ENCODE data around the gene SLC25A3.
A peak's percentile ranks its signal among the peaks of the same experiment; 100 is the strongest.
"Not testable (repeated sequence)": the region's sequence is repeated elsewhere in the genome, so short reads cannot be mapped to it uniquely, and the experiment has no call there.

The SLC25A3 gene

DNA sequence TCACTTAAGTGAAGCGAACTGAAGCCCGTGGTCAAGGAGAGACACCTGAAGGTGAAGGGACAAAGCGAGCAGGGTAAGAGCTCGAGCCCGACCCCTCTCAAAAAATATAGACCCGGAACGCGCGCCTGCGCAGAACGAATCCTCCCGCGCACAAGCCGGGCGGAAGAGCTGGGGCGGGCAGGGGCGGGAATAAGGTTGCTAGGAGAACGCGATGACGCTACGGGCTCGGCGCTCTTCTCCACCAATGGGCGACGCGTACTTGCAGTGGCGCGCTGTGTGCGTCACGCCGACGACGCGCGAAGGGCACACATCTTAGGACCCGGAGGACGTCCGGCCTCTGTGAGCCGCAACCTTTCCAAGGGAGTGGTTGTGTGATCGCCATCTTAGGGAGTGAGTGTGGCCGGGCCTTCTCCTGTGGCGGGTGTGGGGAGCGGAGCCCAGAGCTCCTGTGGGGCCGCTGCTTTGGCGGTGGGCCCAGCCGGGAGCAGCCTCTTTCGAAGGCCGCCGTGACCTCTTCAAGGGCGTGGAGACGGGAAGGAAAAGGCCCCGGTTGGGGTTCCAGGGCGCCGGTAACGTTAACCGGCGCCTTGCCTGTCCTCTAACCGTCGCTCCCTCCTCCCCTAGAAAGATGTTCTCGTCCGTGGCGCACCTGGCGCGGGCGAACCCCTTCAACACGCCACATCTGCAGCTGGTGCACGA lies at the start of gene SLC25A3:
Gene SLC25A3 (plus strand): TSS at position 336 of the 699 bp plus-strand sequence. CDS start 293 bp downstream, at position 629.
- DNase-seq (ENCODE audit: low read depth in 3 of 3), result peak; percentile 84 to 91 (median 87)

DNA sequence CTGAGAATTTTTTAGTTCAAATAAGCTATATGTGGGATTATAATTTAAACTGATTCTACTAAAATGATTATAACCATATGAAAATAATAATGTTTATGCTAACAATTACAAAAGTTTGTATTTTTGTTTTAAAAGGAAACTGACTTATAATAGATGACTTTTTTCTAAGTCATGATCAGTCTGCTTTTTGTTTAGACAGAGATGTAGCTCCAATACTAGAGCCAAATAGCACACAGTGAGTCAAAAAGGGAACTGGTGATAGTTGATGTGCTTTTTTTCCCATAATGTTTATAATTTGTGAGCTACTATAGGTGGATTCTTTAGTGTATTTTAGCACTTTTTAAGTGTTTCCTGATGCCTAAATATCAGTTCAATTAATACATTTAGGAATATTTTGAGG lies 49.8 kb upstream of the SLC25A3 start:
- DNase-seq (ENCODE audit: low read depth in 3 of 3), result no peak

DNA sequence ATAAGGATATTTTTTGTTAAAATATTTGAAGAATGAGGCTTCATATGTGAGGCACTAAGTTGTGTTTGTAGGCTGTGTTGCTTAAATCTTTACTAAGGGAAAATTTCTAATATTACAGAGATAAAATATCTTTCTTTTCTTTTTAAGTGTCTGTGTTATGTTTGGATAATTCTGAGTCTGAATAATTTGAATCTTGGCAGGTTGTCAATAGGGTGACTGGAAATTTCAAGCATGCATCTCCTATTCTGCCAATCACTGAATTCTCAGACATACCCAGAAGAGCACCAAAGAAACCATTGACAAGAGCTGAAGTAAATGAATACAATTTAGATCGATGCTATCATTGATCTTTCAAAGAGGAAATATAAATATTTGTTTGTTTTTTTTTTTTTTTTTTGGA lies 48.7 kb upstream of the SLC25A3 start:
- DNase-seq (ENCODE audit: low read depth in 3 of 3), result no peak

DNA sequence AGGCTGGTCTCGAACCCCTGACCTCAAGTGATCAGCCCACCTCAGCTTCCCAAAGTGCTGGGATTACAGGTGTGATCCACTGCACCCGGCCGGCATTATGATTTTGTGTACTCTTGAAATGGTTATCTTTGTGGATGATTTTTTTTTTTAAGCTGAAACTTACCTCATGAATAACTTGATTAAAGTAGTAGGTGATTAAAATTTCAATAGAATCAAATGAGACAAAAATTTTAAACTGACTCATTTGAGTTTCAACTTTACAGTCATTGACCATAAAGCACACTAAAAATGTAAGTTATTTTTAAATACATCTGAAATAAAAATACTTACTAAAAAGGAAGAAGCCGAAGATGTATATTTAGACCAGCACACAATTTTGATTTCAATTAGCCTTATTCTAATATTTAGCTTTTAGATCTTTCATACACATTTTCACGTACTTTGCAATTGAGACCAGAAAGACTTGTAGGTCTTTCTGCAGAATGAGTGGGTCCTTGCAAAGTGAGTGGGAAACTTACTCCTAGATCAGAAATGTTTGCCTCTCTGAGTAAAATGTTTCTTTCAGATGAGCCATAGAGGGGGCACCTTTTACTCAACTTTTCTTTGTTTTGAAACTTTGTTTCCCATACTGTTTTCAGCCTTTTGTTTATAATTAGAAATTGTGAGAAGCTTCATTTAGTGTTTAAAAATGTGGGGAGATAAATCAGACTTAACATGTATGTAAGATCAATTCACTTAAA lies 43.9 kb upstream of the SLC25A3 start:
- DNase-seq (ENCODE audit: low read depth in 3 of 3), result no peak

DNA sequence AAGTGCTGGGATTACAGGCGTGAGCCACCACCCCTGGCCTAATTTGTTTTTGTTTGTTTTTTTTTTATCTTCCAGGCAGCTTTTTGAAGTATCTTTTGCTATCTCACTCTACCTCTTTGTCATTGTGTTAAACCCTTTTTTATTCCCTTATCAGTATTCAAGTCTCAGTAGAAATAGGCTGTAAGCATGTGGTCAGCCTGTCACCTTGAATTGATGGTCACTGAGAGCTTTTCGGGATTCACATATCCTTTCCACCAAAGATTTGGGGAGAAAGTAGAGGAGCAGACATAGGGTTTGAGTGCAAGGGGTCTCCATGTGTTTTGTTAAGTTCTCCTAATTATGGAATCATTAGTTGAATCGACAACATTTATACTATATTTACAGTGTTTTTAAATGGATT lies 41.7 kb upstream of the SLC25A3 start:
- no peak for DNase-seq (ENCODE audit: low read depth in 3 of 3)

DNA sequence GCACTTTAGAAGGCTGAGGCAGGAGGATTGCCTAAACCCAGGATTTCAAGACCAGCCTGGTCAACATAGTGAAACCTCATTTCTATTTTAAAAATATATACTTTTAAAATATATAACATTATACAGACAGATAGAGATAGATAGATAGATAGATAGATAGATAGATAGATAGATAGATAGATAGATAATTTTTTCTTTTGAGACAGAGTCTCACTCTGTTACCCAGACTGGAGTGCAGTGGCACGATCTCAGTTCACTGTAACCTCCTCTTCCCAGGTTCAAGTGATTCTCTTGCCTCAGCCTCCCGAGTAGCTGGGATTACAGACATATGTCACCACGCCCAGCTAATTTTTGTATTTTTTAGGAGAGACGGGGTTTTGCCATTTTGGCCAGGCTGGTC lies 35.4 kb upstream of the SLC25A3 start:
- DNase-seq (ENCODE audit: low read depth in 3 of 3), result not testable (repeated sequence)

DNA sequence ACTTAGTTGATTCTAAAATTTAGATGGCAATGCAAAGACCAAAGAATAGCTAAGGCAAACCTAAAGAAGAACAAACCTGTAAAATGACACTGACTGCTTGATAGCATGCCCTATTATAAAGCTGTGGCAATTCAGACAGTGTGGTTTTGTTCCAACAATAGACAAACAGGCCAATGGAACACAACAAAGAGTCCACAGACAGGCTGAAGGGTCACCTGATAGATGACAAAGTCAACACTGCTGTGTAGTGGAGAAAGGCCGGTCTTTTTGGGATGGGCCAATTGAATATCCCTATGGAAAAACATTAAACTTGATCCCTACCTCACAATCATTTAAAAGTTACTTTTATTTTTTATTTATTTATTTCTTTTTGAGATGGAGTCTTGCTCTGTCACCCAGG lies 33.8 kb upstream of the SLC25A3 start:
- DNase-seq (ENCODE audit: low read depth in 3 of 3), result no peak

- DNase-seq (ENCODE audit: low read depth in 3 of 3), result no peak
Observed at GRCh38 chr12:98561846-98562245, 31.6 kb upstream of the SLC25A3 start.

DNA sequence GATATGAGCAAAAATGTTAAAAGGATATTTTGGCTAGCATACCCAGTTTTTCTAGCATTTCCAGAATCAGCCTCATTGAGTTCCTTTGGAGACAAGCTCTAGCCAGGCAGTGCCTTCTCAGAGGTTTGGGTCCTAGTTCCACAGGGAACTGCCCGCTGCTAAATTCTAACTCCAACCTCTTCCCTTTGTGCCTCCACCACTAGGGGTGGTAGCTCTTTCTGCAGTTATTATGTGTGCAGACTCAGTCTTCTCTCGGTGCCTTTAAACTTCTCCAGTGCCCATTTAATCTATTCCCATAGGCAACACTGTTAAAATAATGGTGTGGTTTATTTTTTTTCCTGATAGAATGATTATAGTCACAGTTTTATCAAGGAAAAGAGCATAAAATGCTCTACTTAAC lies 21.5 kb upstream of the SLC25A3 start:
- no peak for DNase-seq (ENCODE audit: low read depth in 3 of 3)

GRCh38 chr12:98574110-98574509 lies 19.4 kb upstream of the SLC25A3 start:
- no peak for DNase-seq (ENCODE audit: low read depth in 3 of 3)

DNA sequence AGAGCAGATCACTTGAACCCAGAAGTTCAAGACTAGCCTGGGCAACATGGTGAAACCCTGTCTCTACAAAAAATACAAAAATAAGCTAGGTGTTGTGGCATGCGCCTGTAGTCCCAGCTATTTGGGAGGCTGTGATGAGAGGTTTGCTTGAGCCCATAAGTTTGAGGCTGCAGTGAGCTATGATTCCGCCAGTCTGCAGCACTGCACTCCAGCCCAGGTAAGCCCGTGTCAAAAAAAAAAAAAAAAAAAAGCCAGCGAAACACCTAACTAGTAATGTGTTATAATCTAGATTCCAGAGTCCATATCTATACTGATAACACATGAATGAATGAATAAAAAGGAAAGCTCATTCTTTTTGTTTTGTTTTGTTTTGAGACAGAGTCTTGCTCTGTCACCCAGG lies 18.5 kb upstream of the SLC25A3 start:
- DNase-seq (ENCODE audit: low read depth in 3 of 3), result no peak

- DNase-seq (ENCODE audit: low read depth in 3 of 3), result not testable (repeated sequence)
Observed at GRCh38 chr12:98576795-98577194, 16.7 kb upstream of the SLC25A3 start.

GRCh38 chr12:98578392-98578791 lies 15.1 kb upstream of the SLC25A3 start:
- no peak for DNase-seq (ENCODE audit: low read depth in 3 of 3)

- no peak for DNase-seq (ENCODE audit: low read depth in 3 of 3)
Observed at GRCh38 chr12:98578821-98579220, 14.7 kb upstream of the SLC25A3 start.

DNA sequence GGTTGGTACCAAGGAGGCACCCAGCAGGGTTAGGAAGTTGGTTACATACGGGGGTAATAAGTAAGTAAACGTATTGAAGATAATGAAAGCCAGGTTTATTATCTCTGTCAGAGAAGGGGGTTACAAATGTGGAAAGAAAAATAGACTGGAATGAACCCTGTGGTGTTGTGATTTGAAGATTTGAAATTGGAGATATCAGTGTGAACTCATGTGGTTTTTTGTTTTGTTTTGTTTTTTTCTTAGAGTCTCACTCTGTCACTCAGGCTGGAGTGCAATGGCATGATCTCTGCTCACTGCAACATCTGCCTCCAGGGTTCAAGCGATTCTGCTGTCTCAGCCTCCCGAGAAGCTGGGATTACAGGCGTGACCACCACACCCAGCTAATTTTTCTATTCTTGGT lies 14.1 kb upstream of the SLC25A3 start:
- DNase-seq (ENCODE audit: low read depth in 3 of 3), result no peak

DNA sequence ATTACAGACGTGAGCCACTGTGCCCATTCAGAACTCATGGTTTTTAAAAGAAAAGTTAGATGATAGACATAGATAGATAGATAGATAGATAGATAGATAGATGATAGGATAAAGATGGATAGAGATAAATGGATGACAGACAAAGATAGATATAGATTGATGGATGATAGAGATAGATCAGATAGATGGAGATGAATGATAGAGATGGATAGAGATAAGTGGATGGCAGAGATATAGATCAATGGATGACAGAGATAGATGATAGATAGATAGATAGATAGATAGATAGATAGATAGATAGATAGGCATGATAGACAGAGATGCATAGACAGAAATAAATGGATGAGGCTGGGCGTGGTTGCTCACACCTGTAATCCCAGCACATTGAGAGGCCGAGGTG lies 13.7 kb upstream of the SLC25A3 start:
- no peak for DNase-seq (ENCODE audit: low read depth in 3 of 3)

DNA sequence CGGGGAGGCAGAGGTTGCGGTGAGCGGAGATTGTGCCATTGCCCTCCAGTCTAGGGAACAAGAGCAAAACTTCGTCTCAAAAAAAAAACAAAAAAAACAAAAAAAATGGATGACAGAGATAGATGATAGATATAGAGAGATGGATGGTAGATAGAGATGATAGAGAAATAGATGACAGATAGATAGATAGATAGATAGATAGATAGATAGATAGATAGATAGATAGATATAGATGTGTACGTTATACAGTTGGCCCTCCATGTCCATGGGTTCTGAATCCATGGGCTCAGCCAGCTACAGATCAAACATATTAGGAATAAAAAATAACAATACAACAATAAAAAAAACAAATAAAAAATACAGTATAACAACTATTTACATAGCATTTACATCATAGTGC lies 12.8 kb upstream of the SLC25A3 start:
- DNase-seq (ENCODE audit: low read depth in 3 of 3), result no peak

- DNase-seq (ENCODE audit: low read depth in 3 of 3), result no peak
Observed at GRCh38 chr12:98581101-98581500, 12.4 kb upstream of the SLC25A3 start.

DNA sequence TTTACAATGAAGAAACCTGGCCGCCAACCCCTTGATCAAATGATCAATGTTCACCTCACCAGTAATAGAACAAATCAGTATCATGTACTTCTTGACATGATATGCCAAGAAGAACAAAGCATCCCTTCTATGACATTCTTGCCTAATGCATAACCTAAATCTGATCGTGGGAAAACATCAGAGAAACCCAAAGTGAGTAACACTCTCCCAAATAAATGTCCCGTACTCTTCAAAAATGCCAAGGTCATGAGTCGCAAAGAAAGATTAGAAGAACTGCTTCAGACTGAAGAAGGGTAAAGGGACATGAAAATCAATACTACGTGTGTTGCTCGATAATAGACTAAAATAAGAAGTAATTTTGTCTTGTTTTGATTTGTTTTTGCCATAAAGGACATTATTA lies 11.4 kb upstream of the SLC25A3 start:
- no peak for DNase-seq (ENCODE audit: low read depth in 3 of 3)

DNA sequence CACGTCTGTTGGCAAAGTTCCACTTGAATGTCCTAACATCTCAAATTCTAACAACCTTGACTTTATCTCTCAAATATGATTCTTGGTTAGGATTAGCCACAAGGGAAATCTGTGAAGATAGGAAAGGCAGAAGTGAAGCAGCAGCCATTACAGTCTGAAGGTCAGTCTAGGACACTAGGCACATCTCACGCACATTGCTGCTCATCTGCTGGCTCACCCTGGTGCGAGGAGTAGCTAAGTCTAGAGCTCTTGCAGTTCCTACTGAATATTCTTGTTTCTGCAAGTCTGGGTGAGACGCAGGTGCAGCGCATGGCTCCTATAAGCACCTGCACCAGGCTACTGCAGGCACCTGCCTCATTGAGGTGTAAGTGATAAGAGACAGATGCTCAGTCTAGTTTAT lies 6.4 kb upstream of the SLC25A3 start:
- no peak for DNase-seq (ENCODE audit: low read depth in 3 of 3)

DNA sequence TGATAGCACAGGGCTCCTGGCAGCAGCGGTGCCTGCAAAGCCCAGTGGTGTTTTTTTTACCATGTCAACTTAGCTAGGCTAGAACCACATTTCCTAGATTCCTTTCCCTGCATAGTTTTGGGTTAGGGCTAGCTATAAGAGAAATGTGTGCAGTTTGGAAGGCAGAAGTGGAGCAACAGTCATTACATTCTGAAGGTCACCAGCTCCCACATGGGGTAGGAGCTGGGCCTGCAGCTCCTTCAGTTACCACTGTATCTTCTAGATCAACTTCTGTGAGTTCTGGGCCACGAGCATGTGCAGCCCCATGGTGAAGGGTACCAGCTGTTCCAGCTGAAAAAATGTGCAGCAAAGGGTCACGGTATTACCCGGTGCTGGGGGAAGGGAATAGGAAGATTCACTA lies 2.3 kb upstream of the SLC25A3 start:
- DNase-seq (ENCODE audit: low read depth in 3 of 3), result no peak

DNA sequence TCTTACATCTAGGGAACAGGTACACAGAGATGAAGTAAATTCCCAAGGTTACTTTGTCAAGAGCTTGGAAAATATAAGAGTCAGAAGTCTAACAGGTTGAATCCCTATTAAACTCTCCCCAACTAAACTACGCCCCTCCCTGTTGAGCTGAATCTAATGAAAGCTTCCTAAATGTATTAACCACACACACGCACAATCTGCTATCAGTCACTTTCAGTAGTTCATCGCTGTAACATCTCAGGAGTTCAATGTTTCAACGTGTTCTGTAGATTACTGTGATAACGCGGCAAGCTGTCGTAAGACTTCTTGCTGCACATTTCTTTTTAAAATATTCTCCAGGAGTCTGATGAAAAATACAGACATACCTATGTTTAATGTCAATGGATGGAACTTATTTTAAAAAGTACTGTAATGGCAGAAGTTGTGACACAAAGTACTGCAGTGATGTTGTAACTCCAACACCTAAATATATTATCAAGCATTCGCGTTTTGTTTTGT lies 612 bp upstream of the SLC25A3 start:
- DNase-seq (ENCODE audit: low read depth in 3 of 3), result no peak
